Daoy (cell line): ENCODE results near the gene ZDHHC8. TPM values are rescaled to one million over a fixed set of nuclear protein-coding genes. Genes with fewer than 3 reads are reported as not detected.

Source experiments
- DNase-seq: peaks from one replicate; pipeline ENCODE4 v3.0.0-alpha.2; 2015; ENCODE audit warnings: low read depth
- total RNA-seq: library from RNA; depleted of rRNA; stranded (reverse); fragments of >200 nt; shearing (Covaris generic); gene quantifications from 2 replicates; pipeline ENCODE4 v1.2.3, GENCODE V29; 2014

Gene ZDHHC8
- total RNA-seq, 1 experiment from 2014 or later = 3.3 TPM

DNA sequence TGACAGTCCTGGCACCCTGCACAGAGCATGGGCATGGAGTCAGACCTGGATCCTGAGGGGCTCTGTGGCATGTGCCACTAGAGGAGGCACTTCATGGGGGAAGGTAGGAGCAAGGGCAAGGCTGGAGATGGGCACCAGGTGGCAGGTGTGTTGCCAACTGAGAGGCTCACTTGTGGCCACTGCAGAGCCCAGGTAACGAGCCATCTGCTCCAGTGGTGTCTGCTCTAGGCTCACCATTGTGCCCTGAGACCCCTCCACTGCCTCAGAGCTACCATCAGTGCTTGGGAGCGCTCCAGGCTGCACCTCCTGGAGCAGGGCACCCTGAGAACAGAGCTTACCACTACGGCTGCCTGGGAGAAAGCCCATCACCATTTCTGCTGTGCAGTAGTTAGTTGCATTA, 1.3 kb upstream of the ZDHHC8 start:
- DNase-seq = no peak

- DNase-seq = peak; percentile 69
Measured at GRCh38 chr22:20130731-20131596, 640 bp upstream of the ZDHHC8 start.

DNA sequence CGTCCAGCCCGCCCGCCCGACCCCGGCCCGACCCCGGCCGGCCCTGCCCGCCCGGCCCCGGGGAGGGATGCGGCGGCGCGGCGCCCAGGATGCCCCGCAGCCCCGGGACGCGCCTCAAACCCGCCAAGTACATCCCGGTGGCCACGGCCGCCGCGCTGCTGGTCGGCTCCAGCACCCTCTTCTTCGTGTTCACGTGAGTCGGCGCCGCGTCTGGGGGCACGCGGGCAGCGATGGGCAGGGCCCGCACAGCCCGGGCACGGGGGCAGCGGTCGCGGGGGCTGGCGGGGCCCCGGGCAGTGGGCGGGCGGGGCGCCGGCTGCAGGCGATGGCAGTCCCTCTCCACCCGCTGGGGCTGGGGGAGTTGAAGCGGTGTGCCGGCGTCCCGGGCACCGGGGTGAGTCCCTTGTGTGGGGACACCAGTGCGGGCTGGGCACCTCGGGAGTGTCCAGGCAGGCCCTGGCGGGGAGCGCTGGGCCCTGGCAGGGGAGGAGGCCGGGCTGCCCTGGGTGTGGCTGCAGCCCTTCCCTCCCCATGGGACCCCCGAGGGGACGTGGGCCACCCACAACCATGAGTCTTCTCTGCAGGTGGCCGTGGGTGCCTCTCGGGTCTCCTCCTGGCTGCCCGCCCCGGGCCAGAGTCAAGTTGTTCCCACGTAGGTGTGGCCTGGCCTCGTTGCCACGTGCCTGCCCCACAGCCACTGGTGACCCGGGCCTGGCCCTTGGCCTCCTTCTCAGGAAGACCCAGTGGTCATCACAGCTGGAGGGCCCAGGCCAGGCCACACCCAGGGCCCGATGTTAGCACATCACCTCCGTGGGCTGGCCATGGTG, 468 bp downstream of the ZDHHC8 start:
- no peak for DNase-seq

DNA sequence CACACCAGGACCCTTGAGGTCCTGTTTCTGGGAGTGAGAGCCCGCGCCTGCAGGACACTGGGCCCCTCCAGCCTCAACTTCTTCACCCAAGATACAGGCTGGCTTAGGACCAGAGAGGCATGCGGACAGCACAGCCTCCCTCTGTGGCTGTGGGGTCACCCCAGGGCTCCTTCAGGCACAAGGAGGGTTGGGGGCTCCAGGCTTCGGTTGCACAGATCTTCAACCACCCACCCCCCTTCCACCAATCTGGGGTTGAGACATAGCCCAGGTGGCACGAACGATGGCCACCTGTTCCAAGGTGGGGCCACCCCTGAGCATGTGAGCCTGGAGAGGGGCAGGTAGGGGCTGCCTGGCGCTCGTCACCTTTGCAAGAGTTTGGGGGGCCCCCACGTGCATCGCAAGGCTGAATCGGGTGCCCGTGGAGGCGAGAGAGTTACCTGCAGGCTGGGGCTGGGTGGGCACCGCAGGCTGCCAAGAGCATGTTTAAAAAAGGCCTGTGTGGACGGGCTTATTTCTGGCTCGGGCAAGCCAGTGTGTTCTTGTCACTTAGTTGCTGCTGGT, 1.2 kb downstream of the ZDHHC8 start:
- DNase-seq = no peak

DNA sequence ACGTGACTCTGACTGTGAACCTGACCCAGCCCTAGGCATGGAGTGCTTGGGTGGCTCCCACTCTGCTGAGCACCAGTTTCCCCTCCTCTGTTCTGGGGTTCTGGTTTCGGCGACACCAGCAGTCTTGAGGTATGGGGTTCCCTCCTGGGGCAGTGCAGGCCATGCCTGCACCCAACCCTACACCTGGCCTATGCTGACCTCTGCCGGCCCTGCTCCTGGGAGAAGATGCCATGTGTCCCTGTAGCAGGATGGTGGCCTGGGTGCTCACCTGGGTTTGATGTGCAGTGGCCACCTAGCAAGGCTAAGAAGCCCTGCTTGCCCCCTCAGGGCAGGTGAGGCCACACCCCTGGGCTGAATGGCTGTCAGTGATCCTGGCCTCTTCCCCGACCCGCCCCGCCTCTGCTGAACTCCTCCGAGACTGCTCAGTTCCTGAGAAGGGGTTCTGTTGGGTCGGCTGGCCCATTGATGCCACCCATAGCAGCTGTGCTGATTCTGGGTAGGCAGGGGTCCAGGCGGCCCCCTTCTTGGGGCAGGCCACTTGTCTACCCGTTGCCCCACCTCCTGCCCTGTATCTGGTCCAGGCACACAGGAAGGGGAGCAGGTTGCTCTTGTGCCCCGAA, 2.4 kb downstream of the ZDHHC8 start:
- DNase-seq = no peak

DNA sequence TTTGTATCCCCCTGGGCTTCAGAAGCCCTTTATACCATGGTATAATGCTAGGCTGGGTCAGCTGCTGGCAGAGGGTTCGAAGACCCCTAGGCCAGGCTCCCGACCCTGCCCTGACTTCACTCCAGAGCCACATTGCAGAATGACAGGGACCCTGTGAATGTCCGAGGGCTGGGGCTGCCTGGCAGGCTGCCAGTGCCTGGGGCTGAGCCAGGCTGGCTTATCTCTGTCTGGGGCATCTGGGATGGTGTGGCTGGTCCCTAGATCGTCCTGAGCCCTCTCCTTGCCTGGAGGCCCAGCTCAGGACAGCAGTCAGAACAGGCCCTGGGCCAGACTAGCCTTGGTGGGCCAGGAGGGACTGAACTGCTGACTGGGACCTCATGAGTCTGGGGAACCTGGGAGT, 3.7 kb downstream of the ZDHHC8 start:
- no peak for DNase-seq

DNA sequence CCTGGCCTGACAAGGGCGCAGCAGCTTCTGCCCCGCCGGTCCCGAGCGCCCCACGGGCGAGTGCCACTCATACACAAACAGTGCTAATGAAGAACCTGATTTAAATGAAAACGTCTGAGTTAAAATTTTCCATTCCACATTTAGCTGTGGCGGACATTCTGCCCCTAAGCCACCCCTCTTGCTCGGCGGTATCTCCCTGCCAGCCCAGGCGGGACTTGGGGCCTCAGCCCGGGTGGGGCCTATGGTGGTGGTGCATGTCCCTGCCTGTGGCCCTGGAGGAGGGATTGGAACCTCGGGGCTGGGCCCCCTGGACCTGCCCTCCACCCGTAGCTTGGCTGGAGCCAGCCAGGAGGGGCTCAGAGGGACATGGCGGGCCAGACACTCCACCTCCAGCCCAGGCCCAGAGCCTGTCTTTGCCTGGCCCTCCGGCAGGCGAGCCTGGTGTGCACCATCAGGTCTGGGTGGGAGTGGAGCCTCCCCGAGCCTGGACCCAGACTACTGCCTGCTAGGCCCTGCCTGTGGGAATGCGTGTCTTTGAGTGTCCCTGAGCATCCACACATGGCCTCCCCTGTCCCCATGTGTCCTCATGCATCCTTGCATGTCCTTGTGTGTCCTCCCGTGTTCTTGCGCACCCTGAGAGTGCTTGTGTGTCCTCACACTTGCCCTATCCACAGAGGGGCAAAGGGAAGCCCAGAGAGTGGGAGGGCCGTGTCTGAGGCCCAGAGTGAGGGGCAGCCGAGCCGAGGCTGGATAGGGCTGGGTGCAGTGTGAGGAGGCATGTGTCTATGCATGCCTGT, 4.4 kb downstream of the ZDHHC8 start:
- DNase-seq = no peak

GRCh38 chr22:20136603-20136873, 4.9 kb downstream of the ZDHHC8 start:
- DNase-seq = no peak

DNA sequence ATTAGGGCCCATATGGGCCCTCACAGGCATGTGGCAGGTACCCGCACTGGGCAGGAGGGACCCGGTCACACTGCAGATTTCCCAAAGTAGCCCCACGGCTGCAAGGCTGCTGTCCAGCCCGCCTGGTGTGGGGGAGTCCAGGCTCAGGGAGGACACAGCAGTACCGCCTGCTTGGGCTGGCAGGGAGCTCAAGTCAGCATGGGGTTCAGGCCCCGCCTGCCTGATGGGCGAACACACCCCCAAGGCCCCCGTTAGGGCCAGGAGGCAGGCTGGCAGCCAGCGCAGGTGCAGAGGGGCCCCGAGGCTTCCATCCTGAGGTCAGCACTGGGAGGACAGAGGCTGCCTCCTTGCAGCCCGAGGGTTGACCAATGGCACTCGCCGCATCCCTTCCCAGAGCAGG, 5.5 kb downstream of the ZDHHC8 start:
- no peak for DNase-seq

GRCh38 chr22:20137671-20138416, 6.2 kb downstream of the ZDHHC8 start:
- DNase-seq = no peak

GRCh38 chr22:20138417-20138738, 6.8 kb downstream of the ZDHHC8 start:
- no peak for DNase-seq

DNA sequence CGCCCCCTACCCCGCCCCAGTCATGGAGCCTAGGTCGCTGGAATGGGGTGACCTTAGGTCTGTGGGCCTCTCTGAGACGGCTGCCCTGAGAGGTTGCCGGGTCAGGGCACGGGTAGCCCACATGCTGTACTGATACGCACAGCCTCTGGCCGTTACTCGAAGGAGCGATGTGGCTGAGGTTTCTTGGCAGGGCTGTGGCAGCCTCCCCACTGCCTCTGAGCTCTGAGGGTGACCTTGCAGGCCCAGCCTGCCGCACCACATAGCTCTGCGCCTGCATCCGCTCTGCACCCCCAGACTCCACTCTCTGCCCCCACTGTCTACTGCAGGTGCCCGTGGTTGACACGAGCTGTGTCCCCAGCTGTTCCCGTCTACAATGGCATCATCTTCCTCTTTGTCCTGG, 7.3 kb downstream of the ZDHHC8 start:
- DNase-seq = no peak

DNA sequence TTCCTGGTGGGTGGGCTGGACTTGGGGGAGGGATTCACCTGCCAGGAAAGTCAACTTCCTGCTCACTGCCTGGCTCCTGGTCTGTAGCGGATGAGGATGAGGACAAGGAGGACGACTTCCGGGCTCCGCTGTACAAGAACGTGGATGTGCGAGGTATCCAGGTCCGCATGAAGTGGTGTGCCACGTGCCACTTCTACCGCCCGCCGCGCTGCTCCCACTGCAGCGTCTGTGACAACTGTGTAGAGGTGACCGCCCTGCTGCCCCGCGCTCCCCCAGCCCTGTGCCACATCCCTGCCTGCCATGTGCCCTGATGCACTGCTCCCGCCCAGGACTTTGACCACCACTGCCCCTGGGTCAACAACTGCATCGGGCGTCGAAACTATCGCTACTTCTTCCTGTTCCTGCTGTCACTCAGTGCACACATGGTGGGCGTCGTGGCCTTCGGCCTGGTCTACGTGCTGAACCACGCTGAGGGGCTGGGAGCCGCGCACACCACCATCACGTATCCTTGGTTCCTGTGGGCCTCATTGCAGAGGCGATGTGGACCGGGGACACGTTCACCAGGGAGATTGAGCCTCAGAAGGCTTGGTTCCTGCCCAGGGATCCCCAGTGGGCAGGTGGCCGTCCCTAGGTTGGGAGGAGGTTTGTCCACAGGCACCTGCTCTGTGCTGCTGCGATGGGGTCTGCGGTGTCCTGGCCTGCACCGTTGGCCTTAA, 7.9 kb downstream of the ZDHHC8 start:
- DNase-seq = no peak

DNA sequence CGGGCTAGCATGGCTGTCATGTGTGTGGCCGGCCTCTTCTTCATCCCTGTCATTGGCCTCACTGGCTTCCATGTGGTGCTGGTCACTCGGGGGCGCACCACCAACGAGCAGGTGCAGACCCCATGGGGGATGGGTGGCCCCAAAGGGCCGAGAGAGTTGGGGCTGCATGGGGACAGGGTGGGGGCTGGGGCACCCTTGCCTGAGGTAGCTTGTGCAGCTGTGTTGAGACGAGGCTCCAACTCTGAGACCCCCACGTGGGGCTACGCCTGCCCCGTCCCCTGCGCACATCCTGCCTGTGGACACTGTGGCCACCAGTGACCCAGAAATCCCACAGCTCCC, 8.5 kb downstream of the ZDHHC8 start:
- DNase-seq = no peak

GRCh38 chr22:20140521-20140964, 8.9 kb downstream of the ZDHHC8 start:
- no peak for DNase-seq

- DNase-seq = peak; percentile 47
Measured at GRCh38 chr22:20141186-20142077, 9.8 kb downstream of the ZDHHC8 start.

- DNase-seq = no peak
Measured at GRCh38 chr22:20142711-20143621, 11.4 kb downstream of the ZDHHC8 start.
